CD4-positive, alpha-beta T cell treated with Interleukin-6 for 4 hours (primary cell): ENCODE measurements around the gene MOCOS.

Experiments used
- DNase-seq: peaks from one replicate; pipeline ENCODE4 v3.0.0-alpha.2; 2020; ENCODE audit warnings: mixed read lengths

MOCOS gene

GRCh38 chr18:36309436-36310391, 122.4 kb downstream of the MOCOS start:
- no peak for DNase-seq

GRCh38 chr18:36311026-36311570, 123.8 kb downstream of the MOCOS start:
- DNase-seq: no peak

DNA sequence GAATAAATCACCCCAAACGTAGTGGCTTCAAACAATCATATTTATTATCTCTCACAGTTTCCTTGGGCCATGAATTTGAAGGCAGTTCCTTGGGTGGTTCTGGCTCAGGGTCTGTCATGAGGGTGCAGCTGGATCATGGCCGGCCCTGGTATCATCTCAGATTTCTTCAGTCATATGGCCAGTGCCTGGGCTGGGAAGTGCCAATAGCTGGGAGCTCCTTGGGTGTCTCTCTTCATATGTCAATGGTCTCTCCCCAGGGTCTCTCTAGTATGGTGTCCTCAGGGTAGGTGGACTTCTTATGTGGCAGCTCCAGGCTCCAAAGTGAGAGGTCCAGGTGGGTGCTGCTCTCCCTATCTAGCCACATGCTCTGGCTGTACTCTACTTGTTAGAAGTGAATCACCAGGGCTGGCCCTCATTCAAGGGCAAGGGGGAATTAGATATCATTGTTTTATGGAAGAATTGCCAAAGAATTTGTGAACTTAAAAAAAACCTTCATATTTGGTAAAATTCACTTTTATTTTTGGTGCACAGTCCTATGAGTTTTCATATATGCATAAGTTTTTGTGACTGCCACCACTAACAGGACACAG, 125.6 kb downstream of the MOCOS start:
- DNase-seq: no peak

- no peak for DNase-seq
Measured at GRCh38 chr18:36314098-36314497, 126.8 kb downstream of the MOCOS start.

DNA sequence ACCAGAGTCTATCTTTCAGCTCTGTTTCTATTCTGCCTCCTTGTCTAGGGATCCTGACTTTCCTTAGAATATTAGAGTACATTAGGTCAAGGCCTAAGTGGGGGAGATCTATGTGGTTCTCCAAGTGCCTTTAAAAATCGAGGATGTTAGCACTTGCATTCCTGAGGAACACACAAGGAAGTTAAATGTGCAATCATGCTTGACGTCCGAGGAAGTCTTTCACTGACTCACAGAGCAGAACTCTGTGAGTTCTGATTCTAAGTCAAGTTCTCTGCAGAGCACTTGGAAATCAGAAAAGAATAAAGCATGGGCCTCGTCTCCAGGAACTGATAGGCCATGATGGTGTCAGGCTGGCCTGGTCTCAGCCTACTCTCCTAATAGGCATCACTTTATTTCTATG, 127.5 kb downstream of the MOCOS start:
- no peak for DNase-seq

- no peak for DNase-seq
Measured at GRCh38 chr18:36315736-36316135, 128.4 kb downstream of the MOCOS start.

- DNase-seq: no peak
Measured at GRCh38 chr18:36316246-36316645, 128.9 kb downstream of the MOCOS start.
